ENCODE measurements around the gene NPFF. TPM values are rescaled to one million over a fixed set of nuclear protein-coding genes. Genes with fewer than 3 reads are reported as not detected.
"Not testable (repeated sequence)": the region's sequence is repeated elsewhere in the genome, so short reads cannot be mapped to it uniquely, and the experiment has no call there.

The NPFF gene
- total and polyA plus RNA-seq, 10 of the 15 experiments (the other 5 are each of a cell fraction or from before 2014, with no cell fraction given): 0.21 to 0.69 (median 0.23) TPM; not detected in 7

DNA sequence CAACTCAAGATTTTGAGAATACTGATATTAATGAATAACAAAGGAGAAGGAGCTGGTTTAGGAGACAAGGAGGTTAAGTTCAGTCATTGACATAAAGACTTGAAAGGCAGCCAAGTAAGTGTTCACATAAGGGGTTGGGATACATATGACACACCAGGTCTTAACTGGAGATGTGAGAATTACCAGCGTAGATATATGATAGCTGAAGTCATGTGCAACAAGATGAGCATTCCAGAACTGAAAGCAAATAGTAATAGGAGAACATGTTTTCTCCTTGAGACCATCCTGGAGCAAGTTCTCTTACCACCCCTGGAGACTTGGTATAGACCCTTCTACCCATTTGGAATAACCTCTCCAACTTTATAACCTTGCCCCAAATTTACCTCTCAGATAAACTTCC lies 43.3 kb upstream of the NPFF start (continued):
- no peak for TF ChIP-seq MLLT1 (IDR thresholded peaks at IDR 0.05)

GRCh38 chr12:53550131-53550530 lies 42.8 kb upstream of the NPFF start:
- H3K36me3 ChIP-seq (ENCODE audit: control insufficient read depth in 2 of 2, insufficient read depth in 2 of 2, low read length in 1 of 2): peaks cover 1 to 12% of the 10 kb centered on the region in 2 experiments; a peak in 3 of 4 replicates
- H4K20me1 ChIP-seq (ENCODE audit: control insufficient read depth, insufficient read depth); H3K4me1 ChIP-seq (ENCODE audit: control insufficient read depth, insufficient read depth, low read length); H3K79me2 ChIP-seq (ENCODE audit: control insufficient read depth, insufficient read depth, low read length); H3K9ac ChIP-seq (ENCODE audit: control insufficient read depth, insufficient read depth, low read length); DNase-seq (ENCODE audit: low read depth, low spot score); H3K27ac ChIP-seq (ENCODE audit: control insufficient read depth, insufficient read depth); FAIRE-seq; H3K27me3 ChIP-seq (replicated peaks in 1 of 2; ENCODE audit: control insufficient read depth in 2 of 2, insufficient read depth in 2 of 2, low read length in 1 of 2); H3K4me2 ChIP-seq (ENCODE audit: control insufficient read depth, insufficient read depth); H3K9me3 ChIP-seq (replicated peaks; ENCODE audit: control insufficient read depth, insufficient read depth, low read length); BruUV-seq (replicated peaks); POLR2A ChIA-PET; ATAC-seq; in situ Hi-C loops (cut with MboI); H3K4me3 ChIP-seq; H2AFZ ChIP-seq (ENCODE audit: control insufficient read depth, low read depth, low read length); intact Hi-C loops (cut with micrococcal nuclease; ENCODE audit: unreplicated experiment): not testable (repeated sequence)
- 99% methylated on average over 8 of the region's 8 CpGs for WGBS (ENCODE audit: insufficient coverage, insufficient replicate concordance, low lambda C conversion rate, missing lambda C conversion rate)
- ChIA-PET CTCF (interaction anchor here (0.7 to 3.3 kb wide), 5 partner anchors 12 to 196 kb away, joined by 3 to 25 read pairs (median 3); partner anchors contain the start of gene ATP5MC2), RAD21 (ENCODE audit: unreplicated experiment) (interaction anchor here (1.4 to 2.4 kb wide), 2 partner anchors 39 to 58 kb away, joined by 3 to 7 read pairs; no protein-coding TSS in a partner anchor), SMC1A (ENCODE audit: uncharacterized antibody, unreplicated experiment) (interaction anchor here (0.8 to 2.7 kb wide), 3 partner anchors 8 to 74 kb away, joined by 3 to 11 read pairs (median 5); no protein-coding TSS in a partner anchor)

- ATAC-seq; FAIRE-seq; H3K9me3 ChIP-seq (replicated peaks; ENCODE audit: control insufficient read depth, insufficient read depth, low read length); H3K4me1 ChIP-seq (ENCODE audit: control insufficient read depth, insufficient read depth, low read length); H3K9ac ChIP-seq (ENCODE audit: control insufficient read depth, insufficient read depth, low read length); H4K20me1 ChIP-seq (ENCODE audit: control insufficient read depth, insufficient read depth); H3K27me3 ChIP-seq (replicated peaks in 1 of 2; ENCODE audit: control insufficient read depth in 2 of 2, insufficient read depth in 2 of 2, low read length in 1 of 2); in situ Hi-C loops (cut with MboI); H3K4me2 ChIP-seq (ENCODE audit: control insufficient read depth, insufficient read depth); DNase-seq (ENCODE audit: low read depth, low spot score); BruUV-seq (replicated peaks); RAD21 ChIA-PET (ENCODE audit: unreplicated experiment); intact Hi-C loops (cut with micrococcal nuclease; ENCODE audit: unreplicated experiment); H3K79me2 ChIP-seq (ENCODE audit: control insufficient read depth, insufficient read depth, low read length); H3K4me3 ChIP-seq; H2AFZ ChIP-seq (ENCODE audit: control insufficient read depth, low read depth, low read length); H3K27ac ChIP-seq (ENCODE audit: control insufficient read depth, insufficient read depth): not testable (repeated sequence)
- SMC1A ChIA-PET (ENCODE audit: uncharacterized antibody, unreplicated experiment): interaction anchor here (0.7 to 1.5 kb wide), 2 partner anchors 75 to 126 kb away, joined by 3 to 4 read pairs; no protein-coding TSS in a partner anchor
- H3K36me3 ChIP-seq (ENCODE audit: control insufficient read depth in 2 of 2, insufficient read depth in 2 of 2, low read length in 1 of 2): peaks cover 1 to 12% of the 10 kb centered on the region in 2 experiments
- POLR2A ChIA-PET: interaction anchor here (0.6 to 1.1 kb wide), 2 partner anchors 30 to 77 kb away, joined by 3 to 4 read pairs; no protein-coding TSS in a partner anchor
- 97% methylated on average over 6 of the region's 6 CpGs for WGBS (ENCODE audit: insufficient coverage, insufficient replicate concordance, low lambda C conversion rate, missing lambda C conversion rate)
- CTCF ChIA-PET: interaction anchor here (2.9 kb wide), 1 partner anchor 128 kb away, joined by 16 read pairs; the partner anchor contains the start of gene ATP5MC2
Observed at GRCh38 chr12:53548354-53548753, 41.1 kb upstream of the NPFF start.

Measured in GM12878 (cell line).